Loucy (cell line): ENCODE data around the gene PTMS.

Experiments
- EZH2phosphoT487 ChIP-seq: fragments of 200-600 bp; IDR thresholded peaks from 2 replicates; pipeline ENCODE4 v1.6.1; 2018; ENCODE audit warnings: antibody characterized with exemption, mild to moderate bottlenecking, moderate library complexity, borderline replicate concordance
- TF ChIP-seq, protein P1 (sequence below): fragments of 200-600 bp; sonication (generic); conservative IDR thresholded peaks from 2 replicates; pipeline ENCODE4 v1.5.1; 2014; ENCODE audit warnings: mild to moderate bottlenecking, antibody characterized with exemption, low read length

GRCh38 chr12:6742834-6743233 lies 23.3 kb upstream of the PTMS start:
- TF ChIP-seq, protein P1, sequence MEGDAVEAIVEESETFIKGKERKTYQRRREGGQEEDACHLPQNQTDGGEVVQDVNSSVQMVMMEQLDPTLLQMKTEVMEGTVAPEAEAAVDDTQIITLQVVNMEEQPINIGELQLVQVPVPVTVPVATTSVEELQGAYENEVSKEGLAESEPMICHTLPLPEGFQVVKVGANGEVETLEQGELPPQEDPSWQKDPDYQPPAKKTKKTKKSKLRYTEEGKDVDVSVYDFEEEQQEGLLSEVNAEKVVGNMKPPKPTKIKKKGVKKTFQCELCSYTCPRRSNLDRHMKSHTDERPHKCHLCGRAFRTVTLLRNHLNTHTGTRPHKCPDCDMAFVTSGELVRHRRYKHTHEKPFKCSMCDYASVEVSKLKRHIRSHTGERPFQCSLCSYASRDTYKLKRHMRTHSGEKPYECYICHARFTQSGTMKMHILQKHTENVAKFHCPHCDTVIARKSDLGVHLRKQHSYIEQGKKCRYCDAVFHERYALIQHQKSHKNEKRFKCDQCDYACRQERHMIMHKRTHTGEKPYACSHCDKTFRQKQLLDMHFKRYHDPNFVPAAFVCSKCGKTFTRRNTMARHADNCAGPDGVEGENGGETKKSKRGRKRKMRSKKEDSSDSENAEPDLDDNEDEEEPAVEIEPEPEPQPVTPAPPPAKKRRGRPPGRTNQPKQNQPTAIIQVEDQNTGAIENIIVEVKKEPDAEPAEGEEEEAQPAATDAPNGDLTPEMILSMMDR: no peak
- no peak for TF ChIP-seq EZH2phosphoT487
